HepG2 (cell line): ENCODE results near the gene BASP1. TPM values are rescaled to one million over a fixed set of nuclear protein-coding genes. Genes with fewer than 3 reads are reported as not detected.

Experiments
- ATAC-seq: fragments of 200-7000 bp; cut with Tn5 transposase; 3 replicates; pipeline ENCODE4 v1.9.1; 2020; ENCODE audit warnings: mild to moderate bottlenecking, moderate library complexity
- BruUV-seq: library from RNA; stranded (reverse); fragments of 400-500 nt; replicated peaks from 2 replicates; lab custom pipeline; 2021; lab: Mats Ljungman, UMichigan
- CTCF ChIA-PET: fragments of 300-600 bp; formaldehyde crosslinking; extraction: SDS; loops from one replicate; lab custom pipeline; 2021; ENCODE audit warnings: low total read pairs, inconsistent platforms, low intra/inter-chr PET ratio; lab: Yijun Ruan, JAX
- POLR2A ChIA-PET: fragments of 350-600 bp; sonication (Branson Sonifier 250); formaldehyde crosslinking; loops from one replicate; lab custom pipeline; 2020; ENCODE audit warnings: antibody characterized with exemption, inconsistent platforms; lab: Yijun Ruan, JAX
- DNase-seq: peaks from one replicate; pipeline ENCODE4 v3.0.0-alpha.2; 2015; ENCODE audit warnings: low spot score
- FAIRE-seq: peaks from 3 replicates; lab custom pipeline; 2011; peaks lifted over from hg19 to GRCh38; lab: Jason Lieb, UNC
- H2AFZ ChIP-seq: one replicate; pipeline ENCODE4 v1.6.1; 2011; ENCODE audit warnings: low read length, inconsistent platforms
- H3K27ac ChIP-seq: fragments of 300-600 bp; 3 replicates; pipeline ENCODE4 v1.8.0; 2011; ENCODE audit warnings: mixed run types, mild to moderate bottlenecking, mixed read lengths, low read length, inconsistent platforms; ENCODE audit not compliant: insufficient read depth; ENCODE audit errors: extremely low read length
- H3K27me3 ChIP-seq, 2 experiments: fragments of 200-600 bp in 1 of 2; 2 replicates in 1 of 2; 3 replicates in 1 of 2; pipeline versions ENCODE4 v1.6.0 to v1.8.0; 2011; ENCODE audit warnings: low read length in 2 of 2, mild to moderate bottlenecking in 2 of 2, moderate library complexity in 2 of 2, inconsistent platforms in 1 of 2; ENCODE audit not compliant: insufficient read depth in 2 of 2, control insufficient read depth in 1 of 2
- H3K36me3 ChIP-seq, 2 experiments: fragments of 200-600 bp in 1 of 2; replicated peaks in 1 of 2; 2 replicates in 1 of 2; 3 replicates in 1 of 2; pipeline versions ENCODE4 v1.5.1 to v1.8.0; 2011; ENCODE audit warnings: low read length in 2 of 2, inconsistent platforms in 1 of 2; ENCODE audit not compliant: insufficient read depth in 2 of 2, control insufficient read depth in 1 of 2
- H3K4me1 ChIP-seq: 2 replicates; pipeline ENCODE4 v1.5.1; 2012; ENCODE audit warnings: low read length, inconsistent platforms; ENCODE audit not compliant: insufficient read depth
- H3K4me2 ChIP-seq: 2 replicates; pipeline ENCODE4 v1.6.0; 2011; ENCODE audit warnings: low read depth, low read length, inconsistent platforms
- H3K4me3 ChIP-seq, 3 experiments: fragments of 200-600 bp in 1 of 3; sonication (generic), shearing (Covaris generic) in 1 of 3; replicated peaks in 1 of 3; 2 replicates each; pipeline ENCODE4 v1.5.1; 2011 to 2016; ENCODE audit warnings: low read length in 3 of 3, inconsistent platforms in 2 of 3, low read depth in 2 of 3, mild to moderate bottlenecking in 2 of 3, control low read depth in 1 of 3, mixed read lengths in 1 of 3; ENCODE audit not compliant: insufficient read depth in 1 of 3
- H3K79me2 ChIP-seq: one replicate; pipeline ENCODE4 v1.6.1; 2011; ENCODE audit warnings: low read length, inconsistent platforms; ENCODE audit not compliant: insufficient read depth
- H3K9ac ChIP-seq: 2 replicates; pipeline ENCODE4 v1.6.0; 2011; ENCODE audit warnings: mild to moderate bottlenecking, low read depth, low read length, inconsistent platforms; ENCODE audit not compliant: insufficient read depth
- H3K9me3 ChIP-seq: 2 replicates; pipeline ENCODE4 v1.5.1; 2012; ENCODE audit warnings: mild to moderate bottlenecking, low read length
- H4K20me1 ChIP-seq: 2 replicates; pipeline ENCODE4 v1.6.0; 2011; ENCODE audit warnings: inconsistent platforms, mild to moderate bottlenecking, low read length, moderate library complexity; ENCODE audit not compliant: insufficient read depth
- BCL6 ChIP-seq: IDR thresholded peaks from 2 replicates; pipeline ENCODE4 v1.6.1; 2016; ENCODE audit warnings: missing genetic modification reagents, missing compliant biosample characterization
- MAFF ChIP-seq: IDR thresholded peaks from 2 replicates; pipeline ENCODE4 v1.6.1; 2011; ENCODE audit warnings: low read depth, low read length, improper control_type of control experiment
- MAFK ChIP-seq, 2 experiments: IDR thresholded peaks in 1 of 2; conservative IDR thresholded peaks in 1 of 2; 2 replicates each; pipeline ENCODE4 v1.6.1; 2011; ENCODE audit warnings: improper control_type of control experiment in 2 of 2, low read length in 2 of 2
- NFE2L2 ChIP-seq: fragments of 150-350 bp; IDR thresholded peaks from 2 replicates; pipeline ENCODE4 v1.6.1; 2014; ENCODE audit warnings: low read length
- ZFX ChIP-seq: sonication (generic); formaldehyde crosslinking; IDR thresholded peaks from 2 replicates; pipeline ENCODE4 v1.4.0; 2020; ENCODE audit warnings: mild to moderate bottlenecking, low read depth, missing genetic modification reagents, moderate library complexity
- ZNF205 ChIP-seq: IDR thresholded peaks from 2 replicates; pipeline ENCODE4 v1.6.1; 2018; ENCODE audit warnings: missing biosample characterization, missing genetic modification reagents
- WGBS: methylation state at CpG from one replicate; pipeline ENCODE4 v1.1.6; 2017; ENCODE audit warnings: low lambda C conversion rate; 5-methylcytosine and 5-hydroxymethylcytosine counted together
- in situ Hi-C: cut with HindIII; loops from 2 replicates; pipeline ENCODE4 v1.10.0; 2017; ENCODE audit warnings: low pct_unique_long_range_greater_than_20kb; ENCODE audit not compliant: extremely low pct_ligation_motif_present
- intact Hi-C: fragments of 100-400 bp; cut with micrococcal nuclease; formaldehyde crosslinking; loops from one replicate; pipeline ENCODE4 v1.10.0; 2022; ENCODE audit not compliant: unreplicated experiment
- polyA plus RNA-seq, 8 experiments: library from polyadenylated mRNA; depleted of rRNA in 3 of 8; stranded (reverse) in 7 of 8; unstranded in 1 of 8; fragments of >200 nt; fragmentation: Illumina TruSeq in 4 of 8; extraction: Trizol in 4 of 8; gene quantifications; 2 replicates each; pipeline versions ENCODE4 v1.2.1 to v1.2.3, GENCODE V29; 2011 to 2016; ENCODE audit warnings: low read depth in 4 of 8, missing spikeins in 1 of 8, mixed read lengths in 1 of 8; ENCODE audit not compliant: insufficient read depth in 1 of 8
- total RNA-seq, 5 experiments: library from RNA; depleted of rRNA; stranded (reverse); fragments of >200 nt; fragmentation: Illumina TruSeq; extraction: Trizol; gene quantifications; 2 replicates each; pipeline ENCODE4 v1.2.3, GENCODE V29; 2016; ENCODE audit warnings: low read depth in 1 of 5
- TF ChIP-seq, protein P1 (sequence below): sonication (generic); formaldehyde crosslinking; IDR thresholded peaks from 2 replicates; pipeline ENCODE4 v1.9.0; 2021; ENCODE audit warnings: missing genetic modification reagents, borderline replicate concordance
- TF ChIP-seq, protein P2 (sequence below): sonication (generic); formaldehyde crosslinking; IDR thresholded peaks from 2 replicates; pipeline ENCODE4 v1.4.0; 2020; ENCODE audit warnings: mild to moderate bottlenecking, low read depth, missing genetic modification reagents

BASP1 gene
- total and polyA plus RNA-seq, 2 of the 13 experiments (the other 11 are each of a cell fraction or from before 2014, with no cell fraction given) = 0.04 TPM; not detected in 1

- TF ChIP-seq MAFK (conservative IDR thresholded peaks at IDR 0.05 in 1 of 2, IDR thresholded peaks at IDR 0.05 in 1 of 2; ENCODE audit: low read length in 2 of 2) (peak; percentile 27 to 46; a peak in 3 of 4 replicates), ZFX (no peak), MAFF (peak; percentile 42; the same call in 1 of the 2 replicates), NFE2L2 (peak; percentile 77)
- TF ChIP-seq, all 625 proteins: peak for 3
- FAIRE-seq = no peak
Measured at GRCh38 chr5:17315710-17316221, 98.3 kb downstream of the BASP1 start.

DNA sequence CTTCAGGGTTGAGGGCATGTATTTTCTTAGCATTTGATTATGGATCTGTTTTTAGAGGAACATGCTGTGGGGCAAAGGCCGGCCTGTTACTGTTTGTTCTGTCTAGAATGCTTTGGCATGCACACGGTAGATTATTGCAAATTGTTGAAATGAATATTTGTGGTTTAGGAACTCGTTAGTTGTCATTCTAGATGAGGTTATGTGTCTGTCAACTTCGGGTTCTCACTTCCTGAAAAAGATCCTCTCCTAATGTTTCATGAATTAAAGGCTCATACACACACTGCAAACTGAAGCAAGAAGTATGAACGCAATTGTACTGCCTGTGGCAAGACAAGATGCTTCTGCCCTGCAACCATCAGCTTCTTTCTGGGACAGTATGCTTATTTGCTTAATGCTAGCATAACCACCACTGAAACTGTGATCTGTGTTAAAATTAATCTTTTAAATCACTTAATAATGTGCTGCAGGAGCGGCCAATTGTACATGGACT, 99.6 kb downstream of the BASP1 start:
- Histone ChIP-seq H3K27me3 (no peaks in the 10 kb centered on the region), H3K9ac (no peak overlapping the region), H2AFZ (no peak overlapping the region), H3K79me2 (no peaks in the 10 kb centered on the region), H3K27ac (no peak overlapping the region), H4K20me1 (no peaks in the 10 kb centered on the region), H3K9me3 (no peaks in the 10 kb centered on the region), H3K4me1 (no peaks in the 10 kb centered on the region), H3K36me3 (no peaks in the 10 kb centered on the region), H3K4me2 (no peak overlapping the region), H3K4me3 (no peak overlapping the region)
- BruUV-seq = no TSS peak
- ChIA-PET CTCF (no interaction called here), POLR2A (no interaction called here)
- 2% methylated on average over 6 of the region's 6 CpGs for WGBS
- no peak for FAIRE-seq
- in situ Hi-C loops = no loop called here
- TF ChIP-seq, protein P1, sequence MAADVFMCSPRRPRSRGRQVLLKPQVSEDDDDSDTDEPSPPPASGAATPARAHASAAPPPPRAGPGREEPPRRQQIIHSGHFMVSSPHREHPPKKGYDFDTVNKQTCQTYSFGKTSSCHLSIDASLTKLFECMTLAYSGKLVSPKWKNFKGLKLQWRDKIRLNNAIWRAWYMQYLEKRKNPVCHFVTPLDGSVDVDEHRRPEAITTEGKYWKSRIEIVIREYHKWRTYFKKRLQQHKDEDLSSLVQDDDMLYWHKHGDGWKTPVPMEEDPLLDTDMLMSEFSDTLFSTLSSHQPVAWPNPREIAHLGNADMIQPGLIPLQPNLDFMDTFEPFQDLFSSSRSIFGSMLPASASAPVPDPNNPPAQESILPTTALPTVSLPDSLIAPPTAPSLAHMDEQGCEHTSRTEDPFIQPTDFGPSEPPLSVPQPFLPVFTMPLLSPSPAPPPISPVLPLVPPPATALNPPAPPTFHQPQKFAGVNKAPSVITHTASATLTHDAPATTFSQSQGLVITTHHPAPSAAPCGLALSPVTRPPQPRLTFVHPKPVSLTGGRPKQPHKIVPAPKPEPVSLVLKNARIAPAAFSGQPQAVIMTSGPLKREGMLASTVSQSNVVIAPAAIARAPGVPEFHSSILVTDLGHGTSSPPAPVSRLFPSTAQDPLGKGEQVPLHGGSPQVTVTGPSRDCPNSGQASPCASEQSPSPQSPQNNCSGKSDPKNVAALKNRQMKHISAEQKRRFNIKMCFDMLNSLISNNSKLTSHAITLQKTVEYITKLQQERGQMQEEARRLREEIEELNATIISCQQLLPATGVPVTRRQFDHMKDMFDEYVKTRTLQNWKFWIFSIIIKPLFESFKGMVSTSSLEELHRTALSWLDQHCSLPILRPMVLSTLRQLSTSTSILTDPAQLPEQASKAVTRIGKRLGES (CRISPR knock-in tag) = no peak
- TF ChIP-seq, protein P2, sequence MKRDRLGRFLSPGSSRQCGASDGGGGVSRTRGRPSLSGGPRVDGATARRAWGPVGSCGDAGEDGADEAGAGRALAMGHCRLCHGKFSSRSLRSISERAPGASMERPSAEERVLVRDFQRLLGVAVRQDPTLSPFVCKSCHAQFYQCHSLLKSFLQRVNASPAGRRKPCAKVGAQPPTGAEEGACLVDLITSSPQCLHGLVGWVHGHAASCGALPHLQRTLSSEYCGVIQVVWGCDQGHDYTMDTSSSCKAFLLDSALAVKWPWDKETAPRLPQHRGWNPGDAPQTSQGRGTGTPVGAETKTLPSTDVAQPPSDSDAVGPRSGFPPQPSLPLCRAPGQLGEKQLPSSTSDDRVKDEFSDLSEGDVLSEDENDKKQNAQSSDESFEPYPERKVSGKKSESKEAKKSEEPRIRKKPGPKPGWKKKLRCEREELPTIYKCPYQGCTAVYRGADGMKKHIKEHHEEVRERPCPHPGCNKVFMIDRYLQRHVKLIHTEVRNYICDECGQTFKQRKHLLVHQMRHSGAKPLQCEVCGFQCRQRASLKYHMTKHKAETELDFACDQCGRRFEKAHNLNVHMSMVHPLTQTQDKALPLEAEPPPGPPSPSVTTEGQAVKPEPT (CRISPR knock-in tag) = no peak
- 0 out of 2 replicates have a peak, but pooled peaks have one; percentile 22 for TF ChIP-seq BCL6 (CRISPR knock-in tag)
- TF ChIP-seq ZNF205 (CRISPR knock-in tag) = no peak
- ATAC-seq = no peak
- intact Hi-C loops = no loop called here
- DNase-seq = no peak

More at GRCh38 chr5:17315710-17316221, 98.3 kb downstream of the BASP1 start:
- H2AFZ ChIP-seq = no peak overlapping the region
- no peaks in the 10 kb centered on the region for H3K27me3 ChIP-seq
- no peaks in the 10 kb centered on the region for H4K20me1 ChIP-seq
- in situ Hi-C loops = no loop called here
- H3K36me3 ChIP-seq = no peaks in the 10 kb centered on the region
- H3K4me1 ChIP-seq = no peaks in the 10 kb centered on the region
- H3K4me3 ChIP-seq = no peak overlapping the region
- ChIA-PET CTCF (no interaction called here), POLR2A (no interaction called here)
- DNase-seq = no peak
- no TSS peak for BruUV-seq
- no peaks in the 10 kb centered on the region for H3K79me2 ChIP-seq
- no peak overlapping the region for H3K4me2 ChIP-seq
- intact Hi-C loops = no loop called here
- no peak overlapping the region for H3K27ac ChIP-seq
- H3K9ac ChIP-seq = no peak overlapping the region
- WGBS = 57% methylated on average over 11 of the region's 11 CpGs
- no peaks in the 10 kb centered on the region for H3K9me3 ChIP-seq
- ATAC-seq = no peak
